IMR-90 (cell line): ENCODE measurements around the gene CRABP1. TPM values are rescaled to one million over a fixed set of nuclear protein-coding genes. Genes with fewer than 3 reads are reported as not detected.
A peak's percentile ranks its signal among the peaks of the same experiment; 100 is the strongest.

Experiments used
- ATAC-seq: fragments of 200-7000 bp; cut with Tn5 transposase; 2 replicates; pipeline ENCODE4 v1.9.1; 2020; ENCODE audit warnings: low read depth, mild to moderate bottlenecking, moderate library complexity
- BruUV-seq: library from RNA; stranded (reverse); fragments of 400-500 nt; replicated peaks from 2 replicates; lab custom pipeline; 2021; lab: Mats Ljungman, UMichigan
- CTCF ChIA-PET: fragments of 300-600 bp; formaldehyde crosslinking; extraction: SDS; loops from one replicate; lab custom pipeline; 2021; ENCODE audit warnings: antibody characterized with exemption; lab: Yijun Ruan, JAX
- POLR2A ChIA-PET: fragments of 300-600 bp; sonication (Branson Sonifier 250); formaldehyde crosslinking; loops from one replicate; lab custom pipeline; 2022; ENCODE audit warnings: antibody characterized with exemption; ENCODE audit not compliant: unreplicated experiment; lab: Charles Lee
- DNase-seq: peaks from one replicate; pipeline ENCODE4 v3.0.0; 2013
- H2AFZ ChIP-seq: replicated peaks from 2 replicates; pipeline ENCODE3; 2013; ENCODE audit warnings: low read length, mild to moderate bottlenecking; ENCODE audit not compliant: poor library complexity
- H2AK5ac ChIP-seq: 2 replicates; pipeline ENCODE4 v1.6.1; 2013; ENCODE audit warnings: low read depth, low read length, inconsistent platforms
- H2AK9ac ChIP-seq: replicated peaks from 2 replicates; pipeline ENCODE3; 2013; ENCODE audit warnings: mild to moderate bottlenecking, low read depth, low read length, moderate library complexity; ENCODE audit not compliant: poor library complexity
- H2BK120ac ChIP-seq: 2 replicates; pipeline ENCODE4 v1.6.1; 2013; ENCODE audit warnings: low read depth, low read length, inconsistent platforms
- H2BK15ac ChIP-seq: 3 replicates; pipeline ENCODE4 v1.6.1; 2013; ENCODE audit warnings: low read depth, low read length, inconsistent platforms
- H2BK20ac ChIP-seq: 2 replicates; pipeline ENCODE4 v1.6.1; 2013; ENCODE audit warnings: low read depth, mild to moderate bottlenecking, inconsistent platforms, low read length, moderate library complexity
- H2BK5ac ChIP-seq: 2 replicates; pipeline ENCODE4 v1.6.1; 2013; ENCODE audit warnings: mild to moderate bottlenecking, low read depth, low read length, inconsistent platforms; ENCODE audit not compliant: poor library complexity, severe bottlenecking
- H3K14ac ChIP-seq: replicated peaks from 2 replicates; pipeline ENCODE4 v1.6.1; 2013; ENCODE audit warnings: low read depth, low read length, inconsistent platforms
- H3K18ac ChIP-seq: 2 replicates; pipeline ENCODE4 v1.6.1; 2013; ENCODE audit warnings: low read depth, low read length, control low read depth
- H3K23ac ChIP-seq: 2 replicates; pipeline ENCODE4 v1.6.1; 2013; ENCODE audit warnings: low read depth, low read length, inconsistent platforms
- H3K27ac ChIP-seq: 2 replicates; pipeline ENCODE4 v1.5.1; 2013; ENCODE audit warnings: mild to moderate bottlenecking, control low read depth, low read length; ENCODE audit not compliant: insufficient read depth
- H3K27me3 ChIP-seq: 2 replicates; pipeline ENCODE4 v1.6.1; 2013; ENCODE audit warnings: low read length; ENCODE audit not compliant: control insufficient read depth, insufficient read depth
- H3K36me3 ChIP-seq: 2 replicates; pipeline ENCODE4 v1.6.1; 2013; ENCODE audit warnings: low read length, mixed read lengths; ENCODE audit not compliant: control insufficient read depth, insufficient read depth
- H3K4ac ChIP-seq: 2 replicates; pipeline ENCODE4 v1.6.1; 2013; ENCODE audit warnings: low read depth, low read length, inconsistent platforms
- H3K4me1 ChIP-seq: 2 replicates; pipeline ENCODE4 v1.6.1; 2013; ENCODE audit warnings: low read length, mixed read lengths; ENCODE audit not compliant: control insufficient read depth, insufficient read depth
- H3K4me2 ChIP-seq: 2 replicates; pipeline ENCODE4 v1.6.1; 2013; ENCODE audit warnings: low read depth, mild to moderate bottlenecking, control low read depth, low read length, moderate library complexity
- H3K4me3 ChIP-seq: 2 replicates; pipeline ENCODE4 v1.5.1; 2013; ENCODE audit warnings: low read depth, mild to moderate bottlenecking, control low read depth, low read length, moderate library complexity; ENCODE audit not compliant: insufficient read depth
- H3K56ac ChIP-seq: 2 replicates; pipeline ENCODE4 v1.6.1; 2013; ENCODE audit warnings: low read length, inconsistent platforms; ENCODE audit not compliant: insufficient read depth; ENCODE audit errors: extremely low read depth
- H3K79me1 ChIP-seq, 2 experiments: 2 replicates each; pipeline ENCODE4 v1.6.1; 2013; ENCODE audit warnings: low read length in 2 of 2, inconsistent platforms in 1 of 2, low read depth in 1 of 2
- H3K9ac ChIP-seq: 2 replicates; pipeline ENCODE4 v1.6.1; 2013; ENCODE audit warnings: low read depth, low read length, control low read depth
- H3K9me1 ChIP-seq: 2 replicates; pipeline ENCODE4 v1.6.1; 2013; ENCODE audit warnings: low read length, inconsistent platforms; ENCODE audit not compliant: insufficient read depth
- H3K9me3 ChIP-seq: 2 replicates; pipeline ENCODE4 v1.6.1; 2013; ENCODE audit warnings: low read length; ENCODE audit not compliant: control insufficient read depth, insufficient read depth
- H4K20me1 ChIP-seq: 2 replicates; pipeline ENCODE4 v1.6.1; 2013; ENCODE audit warnings: low read length, inconsistent platforms; ENCODE audit not compliant: insufficient read depth
- H4K5ac ChIP-seq: 2 replicates; pipeline ENCODE4 v1.6.1; 2013; ENCODE audit warnings: mild to moderate bottlenecking, low read depth, low read length, control low read depth
- H4K8ac ChIP-seq, 2 experiments: 2 replicates each; pipeline ENCODE4 v1.6.1; 2013; ENCODE audit warnings: low read depth in 2 of 2, low read length in 2 of 2, control low read depth in 1 of 2, inconsistent platforms in 1 of 2
- H4K91ac ChIP-seq: 2 replicates; pipeline ENCODE4 v1.6.1; 2013; ENCODE audit warnings: low read depth, low read length, inconsistent platforms; ENCODE audit not compliant: insufficient read depth
- FOS ChIP-seq: fragments of 150-350 bp; IDR thresholded peaks from 2 replicates; pipeline ENCODE4 v1.6.1; 2016; ENCODE audit warnings: low read depth, low read length
- MAFK ChIP-seq: IDR thresholded peaks from 2 replicates; pipeline ENCODE4 v1.6.1; 2012; ENCODE audit warnings: low read depth, low read length, improper control_type of control experiment
- MXI1 ChIP-seq: IDR thresholded peaks from 2 replicates; pipeline ENCODE4 v1.6.1; 2012; ENCODE audit warnings: low read depth, mild to moderate bottlenecking, low read length, moderate library complexity, borderline replicate concordance
- NFE2L2 ChIP-seq: fragments of 150-350 bp; IDR thresholded peaks from 2 replicates; pipeline ENCODE4 v1.6.1; 2016; ENCODE audit warnings: low read depth, mild to moderate bottlenecking, low read length
- RFX5 ChIP-seq: IDR thresholded peaks from 2 replicates; pipeline ENCODE4 v1.8.0; 2012; ENCODE audit warnings: low read depth, mild to moderate bottlenecking, low read length, moderate library complexity
- WGBS, 2 experiments: methylation state at CpG; one replicate each; pipeline versions ENCODE4 v1.1.5 to v1.1.7; 2013; ENCODE audit warnings: missing lambda C conversion rate in 2 of 2; ENCODE audit not compliant: insufficient read length in 1 of 2; ENCODE audit errors: extremely low coverage in 2 of 2; 5-methylcytosine and 5-hydroxymethylcytosine counted together
- dilution Hi-C: fragments of 300-500 bp; cut with HindIII; formaldehyde crosslinking; loops from one replicate; pipeline ENCODE4 v1.14.3; 2018; ENCODE audit warnings: low sequenced_read_pairs; ENCODE audit not compliant: unreplicated experiment
- in situ Hi-C: fragments of 300-500 bp; cut with MboI; formaldehyde crosslinking; loops from 3 replicates; pipeline ENCODE4 v1.14.3; 2019; ENCODE audit warnings: low sequenced_read_pairs, inconsistent platforms, mixed read lengths
- intact Hi-C: fragments of 100-400 bp; cut with micrococcal nuclease; formaldehyde crosslinking; loops from 2 replicates; pipeline ENCODE4 v1.10.0; 2022
- polyA plus RNA-seq, 3 experiments: library from polyadenylated mRNA; depleted of rRNA; stranded (reverse); fragments of >200 nt; gene quantifications; 2 replicates each; pipeline ENCODE4 v1.2.3, GENCODE V29; 2012; ENCODE audit warnings: low replicate concordance in 1 of 3
- total RNA-seq: library from RNA; depleted of rRNA; stranded (reverse); fragments of >200 nt; gene quantifications from 2 replicates; pipeline ENCODE4 v1.2.3, GENCODE V29; 2012
- TF ChIP-seq, protein P1 (sequence below): fragments of 150-350 bp; IDR thresholded peaks from 2 replicates; pipeline ENCODE4 v1.6.1; 2016; ENCODE audit warnings: low read depth, mild to moderate bottlenecking, low read length, moderate library complexity, borderline replicate concordance

CRABP1 gene
- total and polyA plus RNA-seq, 2 of the 4 experiments (the other 2 are of a cell fraction), result not detected

GRCh38 chr15:78388865-78389264 lies 48.7 kb downstream of the CRABP1 start:
- CTCF ChIA-PET, result no interaction called here
- Histone ChIP-seq H2BK120ac (no peak overlapping the region), H3K9ac (no peak overlapping the region), H4K20me1 (no peaks in the 10 kb centered on the region), H2AFZ (peak overlapping the region; percentile 19), H3K14ac (no peak overlapping the region), H3K36me3 (no peaks in the 10 kb centered on the region), H4K91ac (no peak overlapping the region), H3K79me1 (no peaks in the 10 kb centered on the region), H2AK9ac (no peak overlapping the region), H3K9me3 (no peaks in the 10 kb centered on the region), H4K8ac (no peak overlapping the region), H2AK5ac (no peak overlapping the region), H2BK5ac (no peak overlapping the region), H3K9me1 (0 out of 2 replicates have a peak, but pooled peaks cover 3% of the 10 kb centered on the region), H2BK20ac (no peak overlapping the region), H3K4me1 (no peaks in the 10 kb centered on the region), H3K4me3 (no peak overlapping the region), H3K18ac (no peak overlapping the region), H3K56ac (no peak overlapping the region), H2BK15ac (no peak overlapping the region), H3K23ac (no peak overlapping the region), H3K27me3 (peaks cover 58% of the 10 kb centered on the region), H3K27ac (no peak overlapping the region), H4K5ac (no peak overlapping the region), H3K4me2 (no peak overlapping the region), H3K4ac (no peak overlapping the region)
- intact Hi-C loops (no loop called here), in situ Hi-C loops (no loop called here), dilution Hi-C loops (no loop called here)
- POLR2A ChIA-PET, result no interaction called here
- no peak for ATAC-seq
- TF ChIP-seq FOS (no peak), MXI1 (no peak), MAFK (no peak), NFE2L2 (no peak), RFX5 (no peak)
- TF ChIP-seq, protein P1, sequence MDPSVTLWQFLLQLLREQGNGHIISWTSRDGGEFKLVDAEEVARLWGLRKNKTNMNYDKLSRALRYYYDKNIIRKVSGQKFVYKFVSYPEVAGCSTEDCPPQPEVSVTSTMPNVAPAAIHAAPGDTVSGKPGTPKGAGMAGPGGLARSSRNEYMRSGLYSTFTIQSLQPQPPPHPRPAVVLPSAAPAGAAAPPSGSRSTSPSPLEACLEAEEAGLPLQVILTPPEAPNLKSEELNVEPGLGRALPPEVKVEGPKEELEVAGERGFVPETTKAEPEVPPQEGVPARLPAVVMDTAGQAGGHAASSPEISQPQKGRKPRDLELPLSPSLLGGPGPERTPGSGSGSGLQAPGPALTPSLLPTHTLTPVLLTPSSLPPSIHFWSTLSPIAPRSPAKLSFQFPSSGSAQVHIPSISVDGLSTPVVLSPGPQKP, result no peak
- DNase-seq, result no peak
- BruUV-seq, result no TSS peak
- WGBS, 2 experiments, result 95% methylated on average over 7 of the region's 12 CpGs; no CpG with 5 or more reads in 1 of the 2 experiments
